ENCODE measurements around the gene CACNG1. TPM values are rescaled to one million over a fixed set of nuclear protein-coding genes. Genes with fewer than 3 reads are reported as not detected.

The CACNG1 gene
- total and polyA plus RNA-seq, 4 donors, result not detected

DNA sequence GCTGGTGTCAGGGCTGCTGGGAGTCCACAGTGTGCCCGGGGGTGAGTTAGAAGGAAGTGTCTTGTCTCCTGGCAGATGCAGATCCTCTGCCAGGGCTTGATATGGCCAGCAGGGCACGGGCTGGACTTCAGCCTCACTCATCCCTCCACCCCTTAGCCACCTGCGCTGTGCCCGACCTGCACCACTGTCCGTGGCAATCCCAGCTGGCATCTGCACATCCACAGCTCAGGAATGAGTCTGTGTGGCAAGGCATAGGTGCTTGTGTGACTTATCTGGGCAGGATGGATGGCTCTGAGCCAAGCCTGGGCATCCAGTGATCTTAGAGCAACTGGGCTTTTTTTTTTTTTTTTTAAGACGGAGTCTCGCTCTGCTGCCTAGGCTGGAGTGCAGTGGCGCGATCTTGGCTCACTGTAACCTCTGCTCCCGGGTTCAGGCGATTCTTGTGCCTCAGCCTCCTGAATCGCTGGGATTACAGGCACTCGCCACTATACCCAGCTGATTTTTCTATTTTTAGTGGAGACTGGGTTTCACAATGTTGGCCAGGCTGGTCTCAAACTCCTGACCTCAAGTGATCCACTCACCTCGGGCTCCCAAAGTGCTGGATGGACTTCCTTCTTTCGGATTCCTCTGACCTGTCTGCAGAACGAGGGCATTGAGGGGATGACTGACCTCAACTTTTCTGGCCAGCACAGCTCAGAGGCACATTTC is 22.5 kb upstream of the CACNG1 start:
- Histone ChIP-seq H3K9me3 (ENCODE audit: control insufficient read depth in 4 of 4, low read length in 3 of 4) (no peaks in the 10 kb centered on the region), H3K9ac (ENCODE audit: low read depth in 1 of 2, low read length in 2 of 2) (no peak overlapping the region), H3K27ac (ENCODE audit: low read depth in 1 of 2, low read length in 2 of 2) (no peak overlapping the region), H3K36me3 (ENCODE audit: control insufficient read depth in 4 of 4, insufficient read depth in 3 of 4, low read depth in 1 of 4, low read length in 3 of 4) (no peaks in the 10 kb centered on the region), H3K4me3 (ENCODE audit: low read depth in 1 of 3, low read length in 3 of 3) (no peak overlapping the region), H3K27me3 (ENCODE audit: control insufficient read depth in 4 of 4, insufficient read depth in 4 of 4, low read length in 3 of 4) (no peaks in the 10 kb centered on the region), H3K4me1 (ENCODE audit: control insufficient read depth in 4 of 4, insufficient read depth in 4 of 4, low read length in 3 of 4) (no peaks in the 10 kb centered on the region)
- TF ChIP-seq GABPA (IDR thresholded peaks at IDR 0.05 in 1 of 2, conservative IDR thresholded peaks at IDR 0.05 in 1 of 2), result no peak
- TF ChIP-seq JUND (IDR thresholded peaks at IDR 0.05), result no peak
- TF ChIP-seq FOXA2 (IDR thresholded peaks at IDR 0.05), result no peak
- TF ChIP-seq HNF4A (conservative IDR thresholded peaks at IDR 0.05), result no peak
- TF ChIP-seq EGR1 (IDR thresholded peaks at IDR 0.05; ENCODE audit: low read depth in 2 of 2), result no peak
- TF ChIP-seq FOXA1 (IDR thresholded peaks at IDR 0.05), result no peak
- no peak for TF ChIP-seq RAD21 (IDR thresholded peaks at IDR 0.05)
- WGBS, result 80% methylated on average over 16 of the region's 16 CpGs
- DNase-seq (ENCODE audit: low spot score), result no peak

DNA sequence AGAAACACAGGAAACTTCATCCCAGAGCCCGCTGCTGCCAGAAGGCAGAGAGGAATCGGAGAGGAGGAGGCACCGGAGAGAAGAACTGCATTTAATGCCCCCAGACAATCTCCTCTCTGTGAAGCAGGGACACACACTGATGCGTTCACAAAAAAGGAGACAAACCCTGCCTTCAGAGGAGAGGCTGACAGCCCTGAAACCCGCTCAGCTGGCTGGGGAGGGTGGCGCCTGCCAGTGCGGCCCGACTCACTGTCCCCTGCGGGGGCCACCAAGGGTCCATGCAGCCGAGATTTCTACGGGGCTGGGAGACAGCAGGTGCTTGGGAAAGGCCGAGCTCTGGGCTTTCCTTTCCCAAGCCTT is 21.9 kb upstream of the CACNG1 start:
- Histone ChIP-seq H3K4me1 (ENCODE audit: control insufficient read depth in 4 of 4, insufficient read depth in 4 of 4, low read length in 3 of 4) (no peaks in the 10 kb centered on the region), H3K9ac (ENCODE audit: low read depth in 1 of 2, low read length in 2 of 2) (no peak overlapping the region), H3K27ac (ENCODE audit: low read depth in 1 of 2, low read length in 2 of 2) (no peak overlapping the region), H3K9me3 (ENCODE audit: control insufficient read depth in 4 of 4, low read length in 3 of 4) (no peaks in the 10 kb centered on the region), H3K4me3 (ENCODE audit: low read depth in 1 of 3, low read length in 3 of 3) (no peak overlapping the region), H3K27me3 (ENCODE audit: control insufficient read depth in 4 of 4, insufficient read depth in 4 of 4, low read length in 3 of 4) (no peaks in the 10 kb centered on the region), H3K36me3 (ENCODE audit: control insufficient read depth in 4 of 4, insufficient read depth in 3 of 4, low read depth in 1 of 4, low read length in 3 of 4) (no peaks in the 10 kb centered on the region)
- WGBS, result 89% methylated on average over 12 of the region's 12 CpGs
- no peak for DNase-seq (ENCODE audit: low spot score)
- TF ChIP-seq TAF1 (conservative IDR thresholded peaks at IDR 0.05) (no peak), SP1 (IDR thresholded peaks at IDR 0.05) (no peak), EGR1 (IDR thresholded peaks at IDR 0.05; ENCODE audit: low read depth in 2 of 2) (no peak), HNF4G (IDR thresholded peaks at IDR 0.05) (no peak), GABPA (IDR thresholded peaks at IDR 0.05 in 1 of 2, conservative IDR thresholded peaks at IDR 0.05 in 1 of 2) (no peak), FOXA2 (IDR thresholded peaks at IDR 0.05) (no peak), RXRA (IDR thresholded peaks at IDR 0.05) (no peak), YY1 (IDR thresholded peaks at IDR 0.05) (no peak), RAD21 (IDR thresholded peaks at IDR 0.05) (no peak), JUND (IDR thresholded peaks at IDR 0.05) (no peak), NR2F2 (IDR thresholded peaks at IDR 0.05) (no peak), FOXA1 (IDR thresholded peaks at IDR 0.05) (no peak), HNF4A (conservative IDR thresholded peaks at IDR 0.05) (no peak)
- TF ChIP-seq, protein P1, sequence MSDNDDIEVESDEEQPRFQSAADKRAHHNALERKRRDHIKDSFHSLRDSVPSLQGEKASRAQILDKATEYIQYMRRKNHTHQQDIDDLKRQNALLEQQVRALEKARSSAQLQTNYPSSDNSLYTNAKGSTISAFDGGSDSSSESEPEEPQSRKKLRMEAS (IDR thresholded peaks at IDR 0.05), result no peak
- TF ChIP-seq, protein P2, sequence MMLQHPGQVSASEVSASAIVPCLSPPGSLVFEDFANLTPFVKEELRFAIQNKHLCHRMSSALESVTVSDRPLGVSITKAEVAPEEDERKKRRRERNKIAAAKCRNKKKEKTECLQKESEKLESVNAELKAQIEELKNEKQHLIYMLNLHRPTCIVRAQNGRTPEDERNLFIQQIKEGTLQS (IDR thresholded peaks at IDR 0.05), result no peak
- TF ChIP-seq, protein P3, sequence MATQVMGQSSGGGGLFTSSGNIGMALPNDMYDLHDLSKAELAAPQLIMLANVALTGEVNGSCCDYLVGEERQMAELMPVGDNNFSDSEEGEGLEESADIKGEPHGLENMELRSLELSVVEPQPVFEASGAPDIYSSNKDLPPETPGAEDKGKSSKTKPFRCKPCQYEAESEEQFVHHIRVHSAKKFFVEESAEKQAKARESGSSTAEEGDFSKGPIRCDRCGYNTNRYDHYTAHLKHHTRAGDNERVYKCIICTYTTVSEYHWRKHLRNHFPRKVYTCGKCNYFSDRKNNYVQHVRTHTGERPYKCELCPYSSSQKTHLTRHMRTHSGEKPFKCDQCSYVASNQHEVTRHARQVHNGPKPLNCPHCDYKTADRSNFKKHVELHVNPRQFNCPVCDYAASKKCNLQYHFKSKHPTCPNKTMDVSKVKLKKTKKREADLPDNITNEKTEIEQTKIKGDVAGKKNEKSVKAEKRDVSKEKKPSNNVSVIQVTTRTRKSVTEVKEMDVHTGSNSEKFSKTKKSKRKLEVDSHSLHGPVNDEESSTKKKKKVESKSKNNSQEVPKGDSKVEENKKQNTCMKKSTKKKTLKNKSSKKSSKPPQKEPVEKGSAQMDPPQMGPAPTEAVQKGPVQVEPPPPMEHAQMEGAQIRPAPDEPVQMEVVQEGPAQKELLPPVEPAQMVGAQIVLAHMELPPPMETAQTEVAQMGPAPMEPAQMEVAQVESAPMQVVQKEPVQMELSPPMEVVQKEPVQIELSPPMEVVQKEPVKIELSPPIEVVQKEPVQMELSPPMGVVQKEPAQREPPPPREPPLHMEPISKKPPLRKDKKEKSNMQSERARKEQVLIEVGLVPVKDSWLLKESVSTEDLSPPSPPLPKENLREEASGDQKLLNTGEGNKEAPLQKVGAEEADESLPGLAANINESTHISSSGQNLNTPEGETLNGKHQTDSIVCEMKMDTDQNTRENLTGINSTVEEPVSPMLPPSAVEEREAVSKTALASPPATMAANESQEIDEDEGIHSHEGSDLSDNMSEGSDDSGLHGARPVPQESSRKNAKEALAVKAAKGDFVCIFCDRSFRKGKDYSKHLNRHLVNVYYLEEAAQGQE (IDR thresholded peaks at IDR 0.05), result no peak
- TF ChIP-seq, protein P4, sequence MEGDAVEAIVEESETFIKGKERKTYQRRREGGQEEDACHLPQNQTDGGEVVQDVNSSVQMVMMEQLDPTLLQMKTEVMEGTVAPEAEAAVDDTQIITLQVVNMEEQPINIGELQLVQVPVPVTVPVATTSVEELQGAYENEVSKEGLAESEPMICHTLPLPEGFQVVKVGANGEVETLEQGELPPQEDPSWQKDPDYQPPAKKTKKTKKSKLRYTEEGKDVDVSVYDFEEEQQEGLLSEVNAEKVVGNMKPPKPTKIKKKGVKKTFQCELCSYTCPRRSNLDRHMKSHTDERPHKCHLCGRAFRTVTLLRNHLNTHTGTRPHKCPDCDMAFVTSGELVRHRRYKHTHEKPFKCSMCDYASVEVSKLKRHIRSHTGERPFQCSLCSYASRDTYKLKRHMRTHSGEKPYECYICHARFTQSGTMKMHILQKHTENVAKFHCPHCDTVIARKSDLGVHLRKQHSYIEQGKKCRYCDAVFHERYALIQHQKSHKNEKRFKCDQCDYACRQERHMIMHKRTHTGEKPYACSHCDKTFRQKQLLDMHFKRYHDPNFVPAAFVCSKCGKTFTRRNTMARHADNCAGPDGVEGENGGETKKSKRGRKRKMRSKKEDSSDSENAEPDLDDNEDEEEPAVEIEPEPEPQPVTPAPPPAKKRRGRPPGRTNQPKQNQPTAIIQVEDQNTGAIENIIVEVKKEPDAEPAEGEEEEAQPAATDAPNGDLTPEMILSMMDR (IDR thresholded peaks at IDR 0.05; ENCODE audit: low read depth, low read length, missing input control), result no peak
- TF ChIP-seq, protein P5, sequence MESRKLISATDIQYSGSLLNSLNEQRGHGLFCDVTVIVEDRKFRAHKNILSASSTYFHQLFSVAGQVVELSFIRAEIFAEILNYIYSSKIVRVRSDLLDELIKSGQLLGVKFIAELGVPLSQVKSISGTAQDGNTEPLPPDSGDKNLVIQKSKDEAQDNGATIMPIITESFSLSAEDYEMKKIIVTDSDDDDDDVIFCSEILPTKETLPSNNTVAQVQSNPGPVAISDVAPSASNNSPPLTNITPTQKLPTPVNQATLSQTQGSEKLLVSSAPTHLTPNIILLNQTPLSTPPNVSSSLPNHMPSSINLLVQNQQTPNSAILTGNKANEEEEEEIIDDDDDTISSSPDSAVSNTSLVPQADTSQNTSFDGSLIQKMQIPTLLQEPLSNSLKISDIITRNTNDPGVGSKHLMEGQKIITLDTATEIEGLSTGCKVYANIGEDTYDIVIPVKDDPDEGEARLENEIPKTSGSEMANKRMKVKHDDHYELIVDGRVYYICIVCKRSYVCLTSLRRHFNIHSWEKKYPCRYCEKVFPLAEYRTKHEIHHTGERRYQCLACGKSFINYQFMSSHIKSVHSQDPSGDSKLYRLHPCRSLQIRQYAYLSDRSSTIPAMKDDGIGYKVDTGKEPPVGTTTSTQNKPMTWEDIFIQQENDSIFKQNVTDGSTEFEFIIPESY (IDR thresholded peaks at IDR 0.05), result no peak

All from liver (tissue), 9 donors.